OCI-LY3 (cell line): ENCODE results near the gene RAD18.

ENCODE experiments used
- CTCF ChIP-seq: fragments of 200-600, 300-600 bp; sonication (generic); IDR thresholded peaks from 2 replicates; pipeline ENCODE4 v1.5.1; 2014; ENCODE audit warnings: antibody characterized with exemption, low read length, low read depth
- EZH2phosphoT487 ChIP-seq: fragments of 200-600 bp; shearing (Covaris generic); IDR thresholded peaks from 2 replicates; pipeline ENCODE4 v1.6.1; 2018; ENCODE audit warnings: antibody characterized with exemption, mixed run types, low read depth

GRCh38 chr3:8840556-8840955 is 122.7 kb downstream of the RAD18 start:
- TF ChIP-seq CTCF = no peak
- no peak for TF ChIP-seq EZH2phosphoT487
